GM23338 (cell line): Measurements from ENCODE around the gene RTL1.

Source experiments
- CREB1 ChIP-seq: fragments of 250-450 bp; sonication (Bioruptor Pico); IDR thresholded peaks from 2 replicates; pipeline ENCODE4 v1.5.0; 2020; ENCODE audit warnings: low read depth, mild to moderate bottlenecking, moderate library complexity
- EZH2 ChIP-seq: fragments of 200-600 bp; sonication (generic); IDR thresholded peaks from one replicate; pipeline ENCODE4 v1.8.0; 2017; ENCODE audit warnings: antibody characterized with exemption, mild to moderate bottlenecking, low read depth; ENCODE audit not compliant: unreplicated experiment
- EZH2phosphoT487 ChIP-seq: fragments of 200-600 bp; sonication (generic); IDR thresholded peaks from one replicate; pipeline ENCODE4 v1.8.1; 2018; ENCODE audit warnings: antibody characterized with exemption; ENCODE audit not compliant: unreplicated experiment
- JUNB ChIP-seq: IDR thresholded peaks from one replicate; pipeline ENCODE4 v1.6.1; 2016; ENCODE audit warnings: antibody characterized with exemption; ENCODE audit not compliant: unreplicated experiment
- NANOG ChIP-seq: IDR thresholded peaks from 2 replicates; pipeline ENCODE4 v1.6.1; 2016; ENCODE audit warnings: antibody characterized with exemption, borderline replicate concordance
- POLR2AphosphoS5 ChIP-seq: IDR thresholded peaks from 2 replicates; pipeline ENCODE4 v1.6.1; 2016; ENCODE audit warnings: antibody characterized with exemption, low read depth
- REST ChIP-seq: IDR thresholded peaks from one replicate; pipeline ENCODE4 v1.6.1; 2018; ENCODE audit warnings: antibody characterized with exemption; ENCODE audit not compliant: unreplicated experiment
- ZNF114 ChIP-seq: fragments of 250-450 bp; sonication (Bioruptor Pico); IDR thresholded peaks from 2 replicates; pipeline ENCODE4 v1.5.0; 2020; ENCODE audit warnings: mild to moderate bottlenecking, moderate library complexity
- ZNF331 ChIP-seq: fragments of 250-450 bp; sonication (Bioruptor Pico); IDR thresholded peaks from 2 replicates; pipeline ENCODE4 v1.5.0; 2020; ENCODE audit warnings: low read depth, mild to moderate bottlenecking, moderate library complexity
- TF ChIP-seq, protein P1 (sequence below), 2 experiments: fragments of 200-600 bp in 1 of 2; sonication (generic) in 1 of 2; conservative IDR thresholded peaks; 2 replicates each; pipeline versions ENCODE4 v1.5.1 to v1.6.1; 2016 to 2017; ENCODE audit warnings: antibody characterized with exemption in 2 of 2, low read depth in 2 of 2, mild to moderate bottlenecking in 2 of 2, moderate library complexity in 1 of 2
- TF ChIP-seq, protein P2 (sequence below): IDR thresholded peaks from 2 replicates; pipeline ENCODE4 v1.6.1; 2016; ENCODE audit warnings: antibody characterized with exemption

DNA sequence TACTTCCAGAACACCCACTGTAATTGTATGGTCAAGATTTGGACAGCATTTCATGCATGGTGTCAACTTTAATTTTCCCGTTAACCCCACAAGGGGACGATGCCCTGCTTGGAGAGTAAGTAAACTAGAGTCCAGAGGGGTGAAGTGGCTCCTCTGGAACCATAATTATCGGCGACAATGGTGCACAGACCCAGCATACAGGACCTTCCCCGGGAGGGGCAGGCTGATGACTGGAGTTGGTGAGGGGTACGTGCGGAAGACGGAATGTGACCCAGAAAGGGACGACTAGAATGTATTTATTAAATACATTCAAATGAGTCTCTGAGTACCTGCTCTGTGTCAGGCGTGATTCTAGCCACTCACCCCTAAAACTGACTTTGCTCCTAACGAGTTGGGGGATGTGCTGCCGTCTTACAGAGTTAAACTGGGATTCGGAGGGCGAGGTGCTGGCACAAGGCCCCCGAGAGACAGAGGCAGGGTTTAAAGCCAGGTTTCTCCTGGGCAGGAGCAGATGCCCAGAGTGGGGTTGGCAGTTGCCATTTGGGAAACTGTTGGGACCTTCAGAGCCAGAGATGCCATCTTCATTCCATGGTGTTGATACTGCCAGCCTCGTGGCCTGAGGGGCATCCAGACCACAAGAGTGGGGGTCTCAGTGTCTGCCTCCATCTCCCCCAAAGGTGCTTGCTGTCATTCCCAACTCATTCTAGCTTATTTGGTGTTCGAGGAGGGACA is 10.9 kb downstream of the RTL1 start:
- TF ChIP-seq, protein P1, sequence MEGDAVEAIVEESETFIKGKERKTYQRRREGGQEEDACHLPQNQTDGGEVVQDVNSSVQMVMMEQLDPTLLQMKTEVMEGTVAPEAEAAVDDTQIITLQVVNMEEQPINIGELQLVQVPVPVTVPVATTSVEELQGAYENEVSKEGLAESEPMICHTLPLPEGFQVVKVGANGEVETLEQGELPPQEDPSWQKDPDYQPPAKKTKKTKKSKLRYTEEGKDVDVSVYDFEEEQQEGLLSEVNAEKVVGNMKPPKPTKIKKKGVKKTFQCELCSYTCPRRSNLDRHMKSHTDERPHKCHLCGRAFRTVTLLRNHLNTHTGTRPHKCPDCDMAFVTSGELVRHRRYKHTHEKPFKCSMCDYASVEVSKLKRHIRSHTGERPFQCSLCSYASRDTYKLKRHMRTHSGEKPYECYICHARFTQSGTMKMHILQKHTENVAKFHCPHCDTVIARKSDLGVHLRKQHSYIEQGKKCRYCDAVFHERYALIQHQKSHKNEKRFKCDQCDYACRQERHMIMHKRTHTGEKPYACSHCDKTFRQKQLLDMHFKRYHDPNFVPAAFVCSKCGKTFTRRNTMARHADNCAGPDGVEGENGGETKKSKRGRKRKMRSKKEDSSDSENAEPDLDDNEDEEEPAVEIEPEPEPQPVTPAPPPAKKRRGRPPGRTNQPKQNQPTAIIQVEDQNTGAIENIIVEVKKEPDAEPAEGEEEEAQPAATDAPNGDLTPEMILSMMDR (conservative IDR thresholded peaks at IDR 0.05; ENCODE audit: low read depth in 2 of 2): no peak
- TF ChIP-seq ZNF331 (CRISPR knock-in tag): no peak
- no peak for TF ChIP-seq REST
- TF ChIP-seq POLR2AphosphoS5: no peak
- no peak for TF ChIP-seq EZH2
- TF ChIP-seq EZH2phosphoT487: no peak
- no peak for TF ChIP-seq ZNF114
- no peak for TF ChIP-seq JUNB
- TF ChIP-seq, protein P2, sequence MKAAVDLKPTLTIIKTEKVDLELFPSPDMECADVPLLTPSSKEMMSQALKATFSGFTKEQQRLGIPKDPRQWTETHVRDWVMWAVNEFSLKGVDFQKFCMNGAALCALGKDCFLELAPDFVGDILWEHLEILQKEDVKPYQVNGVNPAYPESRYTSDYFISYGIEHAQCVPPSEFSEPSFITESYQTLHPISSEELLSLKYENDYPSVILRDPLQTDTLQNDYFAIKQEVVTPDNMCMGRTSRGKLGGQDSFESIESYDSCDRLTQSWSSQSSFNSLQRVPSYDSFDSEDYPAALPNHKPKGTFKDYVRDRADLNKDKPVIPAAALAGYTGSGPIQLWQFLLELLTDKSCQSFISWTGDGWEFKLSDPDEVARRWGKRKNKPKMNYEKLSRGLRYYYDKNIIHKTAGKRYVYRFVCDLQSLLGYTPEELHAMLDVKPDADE: no peak
- no peak for TF ChIP-seq CREB1 (CRISPR knock-in tag)
- TF ChIP-seq NANOG: no peak
